Stimulated activated CD8-positive, alpha-beta memory T cell treated with anti-CD3 and anti-CD28 coated beads, Interleukin-7, amount 100 ng/mL, for 1 hour (primary cell): Measurements from ENCODE around the gene TUT7.
"Not testable (repeated sequence)": the region's sequence is repeated elsewhere in the genome, so short reads cannot be mapped to it uniquely, and the experiment has no call there.

Experiments
- DNase-seq, 2 donors: peaks; one replicate each; pipeline ENCODE4 v3.0.0-alpha.2; 2020; ENCODE audit warnings: low read depth in 2 of 2

Gene TUT7

GRCh38 chr9:86350006-86350760, 4.0 kb downstream of the TUT7 start:
- DNase-seq = no peak

- no peak for DNase-seq
Observed at GRCh38 chr9:86349271-86349670, 4.9 kb downstream of the TUT7 start.

- no peak for DNase-seq
Observed at GRCh38 chr9:86347991-86348390, 6.2 kb downstream of the TUT7 start.

- no peak for DNase-seq
Observed at GRCh38 chr9:86344818-86345217, 9.4 kb downstream of the TUT7 start.

- no peak for DNase-seq
Observed at GRCh38 chr9:86342269-86342668, 11.9 kb downstream of the TUT7 start.

GRCh38 chr9:86341007-86341491, 13.2 kb downstream of the TUT7 start:
- DNase-seq = no peak

- no peak for DNase-seq
Observed at GRCh38 chr9:86340356-86341006, 13.7 kb downstream of the TUT7 start.

GRCh38 chr9:86337469-86338108, 16.6 kb downstream of the TUT7 start:
- DNase-seq = no peak

GRCh38 chr9:86336058-86336457, 18.2 kb downstream of the TUT7 start:
- DNase-seq = no peak

GRCh38 chr9:86333651-86334050, 20.6 kb downstream of the TUT7 start:
- DNase-seq = no peak

GRCh38 chr9:86330186-86330585, 24.0 kb downstream of the TUT7 start:
- DNase-seq = no peak

GRCh38 chr9:86329649-86330048, 24.6 kb downstream of the TUT7 start:
- DNase-seq = no peak

GRCh38 chr9:86328156-86328555, 26.1 kb downstream of the TUT7 start:
- no peak for DNase-seq

- no peak for DNase-seq
Observed at GRCh38 chr9:86326536-86326935, 27.7 kb downstream of the TUT7 start.

- no peak for DNase-seq
Observed at GRCh38 chr9:86324901-86325300, 29.3 kb downstream of the TUT7 start.

GRCh38 chr9:86324308-86324707, 29.9 kb downstream of the TUT7 start:
- DNase-seq = no peak

- no peak for DNase-seq
Observed at GRCh38 chr9:86322973-86323644, 31.1 kb downstream of the TUT7 start.

- DNase-seq = no peak
Observed at GRCh38 chr9:86321373-86321772, 32.8 kb downstream of the TUT7 start.

GRCh38 chr9:86318187-86318586, 36.0 kb downstream of the TUT7 start:
- DNase-seq = no peak

GRCh38 chr9:86315078-86315477, 39.1 kb downstream of the TUT7 start:
- no peak for DNase-seq

GRCh38 chr9:86312959-86313358, 41.3 kb downstream of the TUT7 start:
- not testable (repeated sequence) for DNase-seq

- DNase-seq = no peak
Observed at GRCh38 chr9:86308687-86309086, 45.5 kb downstream of the TUT7 start.
